ENCODE results near the gene ZNF366.

Gene ZNF366

GRCh38 chr5:72498284-72498683, 8.9 kb downstream of the ZNF366 start:
- peak; percentile 65 for DNase-seq (ENCODE audit: low read depth)
- no peak overlapping the region for H3K4me3 ChIP-seq (replicated peaks; ENCODE audit: low read depth, low read length)
- TF ChIP-seq CTCF (IDR thresholded peaks at IDR 0.05; ENCODE audit: low read length, missing control alignments) = no peak

GRCh38 chr5:72497823-72498222, 9.4 kb downstream of the ZNF366 start:
- no peak overlapping the region for H3K4me3 ChIP-seq (replicated peaks; ENCODE audit: low read depth, low read length)
- no peak for DNase-seq (ENCODE audit: low read depth)
- TF ChIP-seq CTCF (IDR thresholded peaks at IDR 0.05; ENCODE audit: low read length, missing control alignments) = no peak

DNA sequence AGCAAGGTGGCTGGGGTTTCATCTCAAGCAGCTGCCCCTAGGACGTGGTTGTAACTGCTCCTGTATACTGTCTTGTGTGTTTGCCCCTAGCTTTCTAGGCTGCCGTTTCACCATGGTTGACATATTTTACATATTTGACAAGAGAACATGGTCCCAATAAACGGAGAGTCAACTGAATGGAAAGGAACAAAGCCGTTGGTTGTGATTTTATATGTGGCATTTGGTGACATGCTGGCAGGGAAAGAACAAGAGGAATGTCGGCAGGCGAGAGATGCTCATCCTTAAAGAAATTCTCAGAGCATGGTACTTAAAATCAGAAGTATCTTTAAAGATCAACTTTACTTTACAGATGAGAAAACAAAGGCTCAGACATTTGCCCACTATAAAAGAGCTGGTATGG, 11.8 kb downstream of the ZNF366 start:
- no peak overlapping the region for H3K4me3 ChIP-seq (replicated peaks; ENCODE audit: low read depth, low read length)
- TF ChIP-seq CTCF (IDR thresholded peaks at IDR 0.05; ENCODE audit: low read length, missing control alignments) = no peak
- DNase-seq (ENCODE audit: low read depth) = no peak

DNA sequence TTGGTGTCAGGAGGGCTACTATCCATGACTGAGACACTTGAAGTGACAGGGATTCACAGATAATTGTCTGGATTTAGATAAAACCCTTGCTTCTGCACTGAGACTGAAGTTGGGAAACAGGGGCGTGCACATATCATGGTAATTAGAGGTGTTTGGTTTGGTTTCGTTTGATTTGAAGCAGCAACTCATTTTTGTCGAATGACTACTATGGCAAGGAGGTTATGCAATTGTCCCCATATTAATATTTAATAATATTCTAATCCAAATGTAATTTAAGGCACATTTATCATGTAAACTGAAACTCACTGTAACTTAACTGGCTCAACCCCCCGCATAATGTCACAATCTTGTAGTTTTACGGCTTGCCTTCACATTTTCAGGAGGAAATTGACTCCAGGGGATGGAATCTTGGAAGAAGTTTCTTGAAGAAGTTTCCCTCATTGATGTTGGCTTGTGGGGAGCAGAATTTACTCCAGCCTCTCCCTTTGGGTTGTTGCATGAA, 12.5 kb downstream of the ZNF366 start:
- no peak overlapping the region for H3K4me3 ChIP-seq (replicated peaks; ENCODE audit: low read depth, low read length)
- TF ChIP-seq CTCF (IDR thresholded peaks at IDR 0.05; ENCODE audit: low read length, missing control alignments) = no peak
- DNase-seq (ENCODE audit: low read depth) = peak; percentile 46

DNA sequence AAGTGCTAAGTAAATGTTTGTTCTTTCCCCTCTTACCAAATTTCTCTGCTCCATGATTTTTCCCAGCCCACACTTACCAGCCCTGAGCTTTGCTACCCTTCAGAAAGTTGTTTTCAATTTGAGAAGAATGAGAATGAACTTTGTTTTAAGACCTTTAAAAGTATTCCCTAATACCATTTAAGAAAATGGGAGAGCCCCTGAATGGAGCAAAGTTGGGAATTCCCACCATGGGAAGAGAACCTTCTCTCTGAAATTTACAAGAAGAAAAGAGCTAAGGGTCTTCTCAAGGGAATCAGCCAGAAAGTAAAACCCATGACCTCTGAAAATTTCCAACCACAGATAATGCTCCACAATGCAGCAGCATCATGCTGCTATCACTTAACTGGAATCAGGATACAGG, 17.7 kb downstream of the ZNF366 start:
- no peak for TF ChIP-seq CTCF (IDR thresholded peaks at IDR 0.05; ENCODE audit: low read length, missing control alignments)
- no peak overlapping the region for H3K4me3 ChIP-seq (replicated peaks; ENCODE audit: low read depth, low read length)
- DNase-seq (ENCODE audit: low read depth) = no peak

GRCh38 chr5:72488756-72489155, 18.5 kb downstream of the ZNF366 start:
- no peak for TF ChIP-seq CTCF (IDR thresholded peaks at IDR 0.05; ENCODE audit: low read length, missing control alignments)
- no peak overlapping the region for H3K4me3 ChIP-seq (replicated peaks; ENCODE audit: low read depth, low read length)
- no peak for DNase-seq (ENCODE audit: low read depth)

GRCh38 chr5:72487177-72487576, 20.0 kb downstream of the ZNF366 start:
- DNase-seq (ENCODE audit: low read depth) = no peak
- TF ChIP-seq CTCF (IDR thresholded peaks at IDR 0.05; ENCODE audit: low read length, missing control alignments) = no peak
- H3K4me3 ChIP-seq (replicated peaks; ENCODE audit: low read depth, low read length) = no peak overlapping the region
